Measurements from ENCODE around the gene RAB3GAP2. TPM values are rescaled to one million over a fixed set of nuclear protein-coding genes. Genes with fewer than 3 reads are reported as not detected.
"Not testable (repeated sequence)": the region's sequence is repeated elsewhere in the genome, so short reads cannot be mapped to it uniquely, and the experiment has no call there.

Gene RAB3GAP2
- total RNA-seq, 1 donor from 2014 or later = 33.0 TPM

DNA sequence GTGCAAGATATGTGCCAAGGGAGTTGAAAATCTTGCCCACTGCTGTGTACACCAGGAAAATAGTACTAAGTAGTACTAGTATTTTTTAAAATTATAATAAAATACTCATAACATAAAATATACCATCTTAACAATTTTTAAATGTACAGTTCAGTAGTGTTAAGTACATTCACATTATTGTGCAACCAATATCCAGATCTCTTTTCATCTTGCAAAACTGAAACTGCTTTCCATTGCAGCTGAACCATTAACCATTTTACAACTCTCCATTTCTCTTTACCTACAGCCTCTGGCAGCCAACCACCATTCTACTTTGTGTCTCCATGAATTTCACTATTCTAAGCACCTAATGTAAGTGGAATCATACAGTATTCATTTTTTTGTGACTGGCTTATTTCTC is 19.3 kb upstream of the RAB3GAP2 start:
- FAIRE-seq = no peak

DNA sequence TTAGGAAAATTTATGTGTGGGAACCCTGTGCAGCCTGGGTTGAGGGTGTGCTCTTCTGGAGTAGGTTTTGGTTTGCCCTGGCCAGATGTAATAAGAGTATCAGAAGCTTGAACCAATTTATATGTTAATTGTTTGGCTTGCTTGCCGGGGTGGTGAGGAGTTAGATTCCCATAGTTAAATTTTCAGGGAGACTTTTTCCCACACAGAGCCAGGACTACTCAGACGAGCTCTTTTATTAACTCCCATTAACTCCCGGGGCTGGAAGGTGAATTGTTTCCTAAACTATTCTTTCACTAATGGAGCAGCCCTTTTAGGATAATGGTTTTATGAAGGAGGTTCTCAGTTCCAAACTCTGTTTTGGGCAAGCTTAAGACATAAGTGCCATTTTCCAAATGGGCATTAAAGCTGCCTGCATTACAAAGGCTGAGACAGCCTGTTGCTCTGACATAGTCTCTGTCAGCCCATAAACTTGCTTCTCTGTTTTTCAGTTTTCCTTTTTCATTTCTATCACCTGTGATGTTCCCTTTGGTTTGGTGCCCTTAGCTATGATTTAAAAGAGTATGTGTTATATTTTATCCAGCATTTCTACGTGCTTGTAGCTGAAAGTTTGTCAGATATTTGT is 18.0 kb upstream of the RAB3GAP2 start:
- DNase-seq (ENCODE audit: low spot score in 2 of 2) (no peak), FAIRE-seq (no peak)

More for the DNA sequence above, 19.3 kb upstream of the RAB3GAP2 start:
- no peak for DNase-seq (ENCODE audit: low spot score in 2 of 2)

DNA sequence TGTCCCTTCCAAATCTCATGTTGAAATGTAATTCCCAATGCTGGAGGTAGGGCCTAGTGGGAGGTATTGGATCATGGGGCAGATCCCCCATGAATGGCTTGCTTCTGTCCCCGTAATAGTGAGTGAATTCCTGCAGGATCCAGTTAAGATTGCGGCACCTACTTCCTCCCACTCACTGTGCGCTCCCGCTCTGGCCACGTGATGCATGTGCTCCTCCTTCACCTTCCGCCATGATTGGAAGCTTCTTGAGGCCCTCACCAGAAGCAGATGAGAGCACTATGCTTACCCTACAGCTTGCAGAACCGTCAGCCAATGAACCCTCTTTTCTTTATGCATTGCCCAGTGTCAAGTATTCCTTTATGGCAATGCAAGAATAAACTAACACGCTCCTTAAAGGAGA is 14.9 kb upstream of the RAB3GAP2 start:
- no peak for FAIRE-seq
- DNase-seq (ENCODE audit: low spot score in 2 of 2) = no peak

DNA sequence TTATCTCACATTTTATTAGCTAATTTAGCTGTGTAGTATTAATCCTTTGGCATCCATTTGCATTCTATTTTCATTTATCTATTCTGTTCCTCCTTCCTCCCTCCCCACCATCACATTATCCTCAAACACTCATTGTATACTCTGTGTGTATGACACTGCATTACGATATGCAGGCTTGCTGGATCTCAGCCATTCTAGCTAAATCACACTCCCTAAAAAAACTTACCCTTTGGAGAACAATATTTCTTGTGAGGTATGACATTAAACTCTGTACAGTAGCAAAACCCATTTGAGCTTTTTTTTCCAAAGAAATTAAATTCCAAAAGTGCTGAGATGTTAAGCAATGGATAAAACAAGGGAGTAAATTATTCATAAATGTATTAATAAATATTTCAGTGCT is 11.4 kb upstream of the RAB3GAP2 start:
- DNase-seq (ENCODE audit: low spot score in 2 of 2) = no peak
- no peak for FAIRE-seq

DNA sequence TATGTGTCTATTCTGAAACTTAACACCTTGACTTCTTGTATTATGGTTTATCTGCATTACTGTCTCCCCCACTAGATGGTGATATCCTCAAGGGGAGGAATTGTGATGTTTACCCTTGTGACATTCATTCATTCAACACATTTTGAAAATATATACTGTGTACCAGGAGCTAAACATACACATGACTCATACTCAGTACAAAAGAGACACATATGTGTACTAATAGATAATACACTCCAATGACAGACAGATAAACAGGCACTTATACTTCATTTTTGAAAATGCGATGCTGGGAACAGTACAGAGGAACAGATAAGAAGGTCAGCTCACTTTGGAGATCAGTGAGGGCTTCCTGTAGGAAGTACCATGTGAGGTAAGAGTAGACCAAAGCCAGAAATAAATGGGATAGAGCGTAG is 8.9 kb upstream of the RAB3GAP2 start:
- FAIRE-seq (no peak), DNase-seq (ENCODE audit: low spot score in 2 of 2) (no peak)

DNA sequence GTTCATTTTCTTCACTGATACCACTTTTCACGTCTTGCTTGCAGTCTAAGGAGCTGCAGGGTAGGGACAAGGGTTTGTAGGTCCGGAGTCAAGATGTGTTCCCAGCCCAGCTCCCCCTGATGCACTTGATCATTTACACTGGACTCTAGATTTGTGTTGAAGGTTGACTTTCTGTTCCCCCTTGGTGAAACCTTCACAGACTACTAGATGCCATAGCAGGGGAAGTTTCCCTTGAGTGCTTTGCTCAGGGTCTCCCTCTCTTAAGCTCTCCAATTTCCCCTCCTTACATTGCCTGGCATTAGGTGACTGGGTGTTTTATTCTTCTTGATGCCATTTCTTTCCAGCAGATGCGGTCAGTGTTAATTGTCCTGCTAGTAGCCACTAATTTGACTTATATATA is 8.0 kb upstream of the RAB3GAP2 start:
- no peak for FAIRE-seq

DNA sequence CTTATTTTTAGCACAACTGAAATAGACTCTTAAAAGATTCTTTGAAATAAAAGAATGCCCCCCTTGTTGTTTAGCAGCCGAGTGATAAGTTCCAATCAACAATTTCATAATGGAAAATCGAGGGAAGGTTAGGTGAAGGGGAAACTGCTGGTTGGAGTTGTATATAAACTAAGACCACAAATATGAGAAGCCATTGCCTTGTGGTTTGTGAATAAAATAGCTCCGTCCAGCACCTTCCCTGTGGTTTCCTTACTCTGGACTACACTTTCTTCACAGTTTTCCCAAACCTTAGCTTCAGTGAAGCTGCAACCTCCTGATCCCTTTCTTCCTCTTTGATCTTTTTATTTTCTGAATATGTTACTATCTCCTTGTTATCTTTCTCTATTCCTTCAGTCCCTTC is 6.7 kb upstream of the RAB3GAP2 start:
- FAIRE-seq (no peak), DNase-seq (ENCODE audit: low spot score in 2 of 2) (no peak)

More for the DNA sequence above, 8.0 kb upstream of the RAB3GAP2 start:
- no peak for DNase-seq (ENCODE audit: low spot score in 2 of 2)

DNA sequence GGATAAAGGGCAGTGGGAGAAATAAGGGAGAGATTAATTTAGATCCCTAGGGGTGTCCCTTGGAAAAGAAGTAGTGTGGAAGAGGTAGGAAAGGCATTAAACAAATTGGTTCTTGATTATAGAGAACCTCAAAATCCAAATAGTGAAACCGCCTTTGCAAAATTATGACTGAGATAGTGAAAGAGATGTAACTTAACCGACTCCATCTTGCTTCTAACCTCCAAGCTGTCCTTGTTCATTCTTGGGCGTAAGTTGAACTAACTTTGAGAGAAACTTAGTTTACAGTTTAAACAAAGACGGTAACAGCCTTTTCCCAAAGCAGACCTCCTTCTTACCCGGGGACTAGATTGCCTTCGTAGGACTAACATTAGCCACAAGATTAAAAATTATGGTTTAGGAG is 3.2 kb upstream of the RAB3GAP2 start:
- no peak for FAIRE-seq

DNA sequence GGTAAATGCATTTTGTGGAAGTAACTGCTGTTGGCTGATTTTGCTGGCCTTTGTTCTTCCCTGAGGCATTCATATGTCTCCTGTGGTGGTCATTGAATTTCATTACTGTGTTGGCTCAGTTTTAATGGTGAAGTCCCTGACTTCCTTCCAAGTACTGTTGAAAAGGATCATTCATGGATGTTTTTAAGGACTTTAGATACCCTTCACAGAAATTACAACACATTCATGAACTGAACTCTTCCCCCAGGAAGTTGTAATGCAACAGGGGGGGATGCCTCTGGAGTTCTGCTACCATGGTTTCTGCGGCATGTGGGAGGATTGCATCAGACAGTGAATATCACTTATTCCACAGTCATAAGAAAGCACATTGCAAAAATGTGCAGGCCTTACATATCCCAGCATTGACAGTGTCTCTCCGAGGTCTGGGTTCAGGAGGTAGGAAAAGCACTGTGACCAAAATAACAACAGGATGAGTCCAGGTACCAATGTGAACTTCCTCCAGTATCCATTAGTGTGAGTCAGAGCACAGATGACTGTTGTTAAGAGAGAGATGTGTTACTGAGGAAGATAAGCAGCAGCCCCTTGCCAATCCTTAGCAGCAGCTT is 2.1 kb upstream of the RAB3GAP2 start:
- DNase-seq (ENCODE audit: low spot score in 2 of 2) = no peak
- FAIRE-seq = no peak

More for the DNA sequence above, 3.2 kb upstream of the RAB3GAP2 start:
- no peak for DNase-seq (ENCODE audit: low spot score in 2 of 2)

DNA sequence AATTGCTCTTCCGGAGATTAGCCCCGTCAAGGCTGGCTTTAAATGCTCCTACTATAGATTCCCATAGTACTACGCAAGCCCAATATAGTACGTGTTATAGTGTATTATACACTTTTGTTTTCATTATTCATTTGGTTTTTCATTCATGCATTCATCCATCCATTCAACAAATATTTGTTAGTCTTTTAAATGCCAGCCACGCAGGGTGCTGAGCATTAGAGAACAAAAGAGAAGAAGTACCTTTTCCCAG is 513 bp upstream of the RAB3GAP2 start:
- DNase-seq (ENCODE audit: low spot score in 2 of 2) (no peak), FAIRE-seq (no peak)

DNA sequence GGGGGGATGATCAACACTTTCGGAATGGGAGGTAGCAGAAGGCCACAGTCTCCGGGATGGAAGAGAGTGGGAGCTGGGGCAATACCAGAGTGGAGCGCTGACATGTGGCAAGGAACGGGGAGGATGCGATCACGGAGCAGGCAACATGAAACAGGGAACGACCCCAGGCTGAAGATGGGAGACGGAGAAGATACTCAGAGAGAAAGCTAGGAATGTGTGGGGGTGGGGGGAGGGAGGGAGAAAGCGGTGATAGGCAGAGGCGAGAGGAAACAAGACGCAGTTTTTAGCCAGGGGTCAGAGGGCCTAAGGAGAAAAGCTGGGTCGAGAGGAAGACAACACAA is 577 bp downstream of the RAB3GAP2 start:
- no peak for FAIRE-seq
- DNase-seq (ENCODE audit: low spot score in 2 of 2) = peak in 1 of 2 donors; percentile 6

DNA sequence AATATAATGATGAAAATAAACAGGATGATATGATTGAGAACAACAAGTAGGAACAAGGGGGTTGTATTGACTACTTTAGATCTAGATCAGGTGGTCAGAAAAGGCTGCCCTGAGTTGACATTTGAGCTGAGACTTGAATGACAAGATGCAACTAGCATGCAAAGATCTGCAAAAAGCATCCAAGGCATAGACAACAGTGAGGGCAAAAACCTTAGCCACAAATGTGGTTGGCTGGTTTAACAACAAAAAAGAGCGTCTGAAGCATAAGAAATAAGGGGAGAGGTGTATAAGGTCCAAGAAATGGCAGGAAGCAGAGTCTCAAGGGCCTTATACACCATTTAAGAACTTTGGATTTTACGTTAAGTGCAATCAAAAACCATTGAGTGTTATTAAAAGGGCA is 3.2 kb downstream of the RAB3GAP2 start:
- FAIRE-seq (no peak), DNase-seq (ENCODE audit: low spot score in 2 of 2) (no peak)

DNA sequence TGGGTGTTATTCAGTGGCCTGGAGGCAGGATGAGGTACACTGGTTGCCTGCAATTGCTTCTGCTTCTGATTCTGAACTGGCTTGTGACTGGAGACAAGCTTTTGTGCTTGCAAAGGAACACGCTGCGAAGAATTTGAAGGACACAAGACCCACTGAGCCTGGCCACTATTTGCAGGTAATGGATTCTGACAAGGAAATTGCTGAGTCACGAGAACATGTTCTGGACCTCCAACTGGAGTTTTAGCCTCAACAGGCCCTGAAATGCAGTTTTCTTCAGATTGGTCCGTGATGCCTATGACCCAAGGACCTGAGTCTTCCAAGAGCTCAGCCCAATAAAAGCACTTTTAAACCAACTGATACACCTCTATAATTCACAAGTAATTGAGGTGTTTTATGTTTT is 4.6 kb downstream of the RAB3GAP2 start:
- DNase-seq (ENCODE audit: low spot score in 2 of 2) (no peak), FAIRE-seq (no peak)

DNA sequence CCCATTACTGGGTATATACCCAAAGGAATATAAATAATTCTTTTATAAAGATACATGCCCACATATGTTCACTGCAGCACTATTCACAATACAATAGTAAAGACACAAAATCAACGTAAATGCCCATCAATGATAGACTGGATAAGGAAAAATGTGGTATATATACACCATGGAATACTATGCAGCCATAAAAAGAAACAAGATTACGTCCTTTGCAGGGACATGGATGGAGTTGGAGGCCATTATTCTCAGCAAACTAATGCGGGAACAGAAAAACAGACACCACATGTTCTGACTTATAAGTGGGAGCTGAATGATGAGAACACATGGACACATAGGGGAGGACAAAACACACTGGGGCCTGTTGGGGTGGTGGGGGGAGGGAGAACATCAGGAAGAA is 12.0 kb downstream of the RAB3GAP2 start:
- FAIRE-seq; DNase-seq (ENCODE audit: low spot score in 2 of 2): not testable (repeated sequence)

DNA sequence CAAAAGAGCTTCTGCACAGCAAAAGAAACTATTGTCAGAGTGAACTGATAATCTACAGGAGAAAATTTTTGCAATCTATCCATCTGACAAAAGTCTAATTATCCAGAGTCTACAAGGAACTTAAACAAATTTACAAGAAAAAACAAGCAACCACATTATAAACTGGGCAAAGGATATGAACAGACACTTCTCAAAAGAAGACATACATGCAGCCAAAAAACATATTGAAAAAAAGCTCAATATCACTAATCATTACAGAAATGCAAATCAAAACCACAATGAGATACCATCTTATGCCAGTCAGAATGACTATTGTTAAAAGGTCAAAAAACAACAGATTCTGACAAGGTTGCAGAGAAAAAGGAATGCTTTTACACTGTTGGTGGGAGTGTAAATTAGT is 12.5 kb downstream of the RAB3GAP2 start:
- not testable (repeated sequence) for FAIRE-seq; DNase-seq (ENCODE audit: low spot score in 2 of 2)

DNA sequence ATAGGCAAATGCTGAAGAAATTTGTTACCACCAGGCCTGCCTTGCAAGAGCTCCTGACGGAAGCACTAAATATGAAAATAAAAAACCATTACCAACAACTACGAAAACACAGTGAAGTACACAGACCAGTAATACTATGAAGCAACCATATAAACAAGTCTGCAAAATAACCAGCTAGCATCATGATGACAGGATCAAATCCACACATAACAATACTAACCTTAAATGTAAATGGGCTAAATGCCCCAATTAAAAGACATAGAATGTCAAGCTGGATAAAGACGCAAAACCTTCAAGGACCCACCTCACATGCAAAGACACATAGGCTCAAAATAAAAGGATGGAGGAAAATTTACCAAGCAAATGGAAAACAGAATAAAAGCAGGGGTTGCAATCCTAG is 16.1 kb downstream of the RAB3GAP2 start:
- not testable (repeated sequence) for FAIRE-seq

DNA sequence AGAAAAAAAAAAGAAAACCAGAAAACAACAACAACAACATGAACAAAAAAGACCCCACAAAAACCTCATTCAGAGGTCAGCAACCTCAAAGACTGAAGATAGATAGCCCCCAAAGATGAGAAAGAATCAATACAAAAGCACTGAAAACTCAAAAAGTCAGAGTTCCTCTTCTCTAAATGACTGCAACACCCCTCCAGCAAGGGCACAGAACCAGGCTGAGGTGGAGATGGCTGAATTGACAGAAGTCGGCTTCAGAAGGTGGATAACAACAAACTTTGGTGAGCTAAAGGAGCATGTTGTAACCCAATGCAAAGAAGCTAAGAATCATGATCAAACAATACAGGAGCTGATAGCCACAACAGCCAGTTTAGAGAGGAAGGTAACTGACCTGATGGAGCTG is 17.0 kb downstream of the RAB3GAP2 start:
- FAIRE-seq (no peak), DNase-seq (ENCODE audit: low spot score in 2 of 2) (no peak)

More for the DNA sequence above, 16.1 kb downstream of the RAB3GAP2 start:
- DNase-seq (ENCODE audit: low spot score in 2 of 2) = not testable (repeated sequence)

DNA sequence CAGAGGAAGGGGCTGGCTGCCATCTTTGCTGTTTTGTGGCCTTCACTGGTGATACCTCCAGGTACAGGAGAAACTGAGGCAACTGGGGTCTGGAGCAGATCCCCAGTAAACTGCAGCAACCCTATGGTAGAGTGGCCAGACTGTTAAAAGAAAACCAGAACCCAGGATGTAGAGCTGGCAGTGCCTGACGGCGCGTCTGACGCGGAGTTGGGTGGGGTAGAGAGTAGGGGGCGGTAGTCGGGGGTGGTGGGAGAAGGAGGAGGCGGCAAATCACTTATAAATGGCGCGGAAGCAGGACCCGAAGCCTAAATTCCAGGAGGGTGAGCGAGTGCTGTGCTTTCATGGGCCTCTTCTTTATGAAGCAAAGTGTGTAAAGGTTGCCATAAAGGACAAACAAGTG is 19.0 kb downstream of the RAB3GAP2 start:
- not testable (repeated sequence) for FAIRE-seq; DNase-seq (ENCODE audit: low spot score in 2 of 2)

DNA sequence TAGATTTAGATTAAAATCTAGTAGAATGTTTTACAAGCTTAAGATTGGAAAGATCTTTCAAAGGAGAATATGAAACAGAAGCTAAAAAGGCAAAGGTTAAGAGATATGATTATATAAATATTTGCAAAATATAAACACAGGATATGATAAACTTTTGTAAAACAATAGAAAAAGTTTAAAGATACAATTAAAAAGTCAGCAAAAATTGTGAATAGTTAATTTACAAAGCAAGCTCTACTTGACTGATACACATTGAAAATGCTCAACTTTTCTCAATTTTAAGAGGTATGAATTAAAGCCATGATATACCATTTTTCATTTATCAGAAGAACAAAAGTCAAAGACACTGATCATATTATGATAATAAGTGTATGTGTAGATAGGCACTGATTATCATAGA is 21.0 kb downstream of the RAB3GAP2 start:
- DNase-seq (ENCODE audit: low spot score in 2 of 2) = no peak
- FAIRE-seq = peak; percentile 26

DNA sequence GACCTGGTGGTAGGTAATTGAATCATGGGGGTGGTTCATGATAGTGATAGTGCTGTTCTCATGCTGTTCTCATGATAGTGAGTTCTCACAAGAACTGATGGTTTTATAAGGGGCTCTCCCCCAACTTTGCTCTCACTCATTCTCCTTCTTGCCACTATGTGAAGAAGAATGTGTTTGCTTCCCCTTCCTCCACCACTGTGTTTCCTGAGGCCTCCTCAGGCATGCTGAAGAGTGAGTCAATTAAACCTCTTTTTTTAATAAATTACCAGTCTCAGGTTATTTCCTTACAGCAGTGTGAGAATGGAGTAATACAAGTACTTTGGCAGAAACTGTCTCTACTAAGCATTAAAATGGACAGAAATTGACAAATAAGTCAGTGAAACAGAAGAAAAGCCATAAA is 21.6 kb downstream of the RAB3GAP2 start:
- FAIRE-seq (no peak), DNase-seq (ENCODE audit: low spot score in 2 of 2) (no peak)

DNA sequence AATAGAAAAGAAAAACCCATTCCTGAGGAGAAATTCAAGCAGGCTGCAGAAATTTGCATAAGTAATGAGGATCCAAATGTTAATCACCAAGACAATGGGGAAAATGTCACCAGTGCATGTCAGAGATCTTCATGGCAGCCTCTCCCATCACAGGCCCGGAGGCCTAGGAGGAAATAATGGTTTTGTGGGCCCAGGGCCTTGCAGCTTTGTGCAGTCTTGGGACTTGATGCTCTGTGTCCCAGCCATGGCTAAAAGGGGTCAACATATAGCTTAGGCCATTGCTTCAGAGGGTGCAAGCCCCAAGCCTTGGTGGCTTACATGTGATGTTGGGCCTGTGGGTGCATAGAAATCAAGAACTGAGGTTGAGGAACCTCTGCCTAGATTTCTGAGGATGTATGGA is 22.7 kb downstream of the RAB3GAP2 start:
- DNase-seq (ENCODE audit: low spot score in 2 of 2) (no peak), FAIRE-seq (no peak)

DNA sequence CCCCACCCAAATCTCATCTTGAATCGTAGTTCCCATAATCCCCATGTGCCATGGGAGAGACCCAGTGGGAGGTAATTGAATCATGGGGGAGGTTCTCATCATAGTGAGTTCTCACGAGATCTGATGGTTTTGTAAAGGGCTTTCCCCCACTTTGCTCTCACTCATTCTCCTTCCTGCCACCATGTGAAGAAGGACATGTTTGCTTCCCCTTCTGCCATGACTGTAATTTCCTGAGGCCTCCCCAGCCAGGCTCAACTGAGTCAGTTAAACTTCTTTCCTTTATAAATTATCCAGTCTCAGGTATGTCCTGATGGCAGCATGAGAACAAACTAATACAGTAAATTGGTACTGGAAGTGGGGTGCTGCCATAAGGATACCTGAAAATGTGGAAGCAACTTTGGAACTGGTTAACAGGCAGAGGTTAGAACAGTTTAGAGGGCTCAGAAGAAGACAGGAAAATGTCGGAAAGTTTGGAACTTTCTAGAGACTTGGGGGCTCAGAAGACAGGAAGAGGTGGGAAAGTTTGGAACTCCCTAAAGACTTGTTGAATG is 23.5 kb downstream of the RAB3GAP2 start:
- not testable (repeated sequence) for DNase-seq (ENCODE audit: low spot score in 2 of 2); FAIRE-seq
